Activated CD4-positive, alpha-beta T cell treated with anti-CD3 and anti-CD28 coated beads, Interleukin-2, amount 50 U/mL, for 24 hours (primary cell): Measurements from ENCODE around the gene OSBPL3.
A peak's percentile ranks its signal among the peaks of the same experiment; 100 is the strongest.

Experiments used
- DNase-seq, 2 donors: peaks; one replicate each; pipeline ENCODE4 v3.0.0-alpha.2; 2020; ENCODE audit warnings: low read depth in 1 of 2, low spot score in 1 of 2

OSBPL3 gene

DNA sequence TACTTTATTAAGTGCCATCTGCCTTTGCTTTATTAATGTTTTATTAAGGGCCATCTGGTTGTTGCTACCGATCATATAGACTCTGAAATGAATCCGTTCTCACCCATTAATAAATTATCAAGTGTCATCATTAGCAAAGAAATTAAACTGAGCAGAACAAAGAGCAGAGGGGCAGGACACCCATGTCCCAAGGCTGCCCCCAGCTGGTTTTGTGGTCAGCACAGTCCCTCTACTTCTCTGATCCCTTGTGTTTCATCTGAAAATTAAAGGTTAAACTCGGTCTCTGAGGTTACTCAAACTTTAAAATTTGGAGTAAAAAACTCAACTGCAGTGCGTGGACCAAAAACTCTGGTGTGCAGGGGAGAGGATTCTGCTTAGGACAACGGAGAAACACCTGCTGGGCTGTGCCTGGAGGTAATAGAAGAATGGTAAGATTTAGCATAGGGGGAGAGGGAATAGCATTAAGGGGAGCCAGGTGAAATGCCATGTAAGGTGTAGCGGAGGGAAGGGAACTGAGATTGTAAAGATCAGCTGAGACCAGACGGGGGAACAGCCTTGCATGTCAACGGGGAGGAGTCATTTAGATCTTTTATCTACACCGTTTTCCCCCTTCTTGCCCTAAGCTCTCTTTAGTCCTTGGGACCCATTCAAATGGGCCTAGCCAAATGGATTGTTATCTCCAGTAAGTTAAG, 212.0 kb downstream of the OSBPL3 start:
- no peak for DNase-seq

GRCh38 chr7:24764972-24765744, 214.8 kb downstream of the OSBPL3 start:
- no peak for DNase-seq

DNA sequence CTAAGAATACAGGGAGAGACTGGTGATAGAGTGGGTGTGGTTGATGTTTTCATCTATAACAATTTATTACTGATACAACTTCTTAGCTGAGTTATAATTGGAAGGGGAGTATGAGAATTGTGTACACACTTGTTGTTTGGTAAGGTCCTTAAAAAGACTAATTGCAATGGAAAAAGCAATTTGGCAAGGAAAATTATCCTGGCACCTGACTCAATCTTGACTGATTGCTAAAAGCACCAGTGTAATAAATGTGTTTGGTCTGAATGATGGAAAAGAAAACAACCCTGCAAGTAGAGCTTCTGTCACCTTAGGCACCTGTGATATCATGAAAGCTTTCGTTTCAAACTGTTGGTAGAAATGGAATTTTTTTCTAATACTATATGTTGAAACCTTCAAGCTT, 216.0 kb downstream of the OSBPL3 start:
- DNase-seq: no peak

DNA sequence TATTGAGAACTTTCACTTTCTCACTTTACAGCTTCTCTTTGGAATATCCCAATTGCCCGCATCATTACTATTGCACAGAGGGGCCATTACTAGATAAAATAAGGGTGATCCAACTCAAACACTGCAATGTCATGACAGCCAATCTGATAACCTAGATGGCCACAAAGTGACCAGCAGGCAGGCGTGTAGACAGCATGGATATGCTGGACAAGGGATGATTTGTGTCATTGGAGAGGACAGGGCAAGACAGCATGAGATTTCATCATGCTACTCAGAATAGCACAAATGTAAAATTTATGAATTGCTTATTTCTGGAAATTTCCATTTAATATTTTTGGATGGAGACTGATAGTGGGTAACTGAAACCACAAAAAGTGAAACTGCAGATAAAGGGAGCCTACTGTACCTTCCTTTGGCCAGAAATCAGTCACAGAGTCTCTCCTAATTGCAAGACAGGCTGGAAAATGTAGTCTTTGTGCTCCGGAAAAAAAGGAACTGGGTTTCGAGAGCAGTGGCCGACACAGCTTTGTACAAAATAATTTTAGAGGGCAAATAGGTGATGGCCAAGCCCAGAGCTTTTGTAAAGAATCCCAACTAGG, 216.6 kb downstream of the OSBPL3 start:
- no peak for DNase-seq

GRCh38 chr7:24762771-24763170, 217.2 kb downstream of the OSBPL3 start:
- DNase-seq: no peak

DNA sequence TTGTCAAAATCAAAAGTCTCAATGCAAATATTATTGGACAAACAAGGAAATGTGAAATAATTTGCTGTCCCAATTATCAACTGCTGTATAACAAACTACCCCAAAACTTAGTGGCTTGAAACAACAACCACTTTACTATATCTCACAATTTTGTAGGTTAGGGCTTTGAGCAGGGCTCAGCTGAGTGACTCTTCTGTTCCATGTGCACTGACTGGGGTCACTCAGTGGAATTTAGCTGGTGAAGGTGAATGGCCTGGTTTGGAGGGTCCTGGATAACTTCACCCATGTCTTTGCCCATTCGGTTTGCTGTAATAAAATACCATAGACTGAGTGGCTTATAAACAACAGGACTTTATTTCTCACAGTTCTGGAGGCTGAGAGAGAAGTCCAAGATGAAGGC, 219.0 kb downstream of the OSBPL3 start:
- DNase-seq: no peak

DNA sequence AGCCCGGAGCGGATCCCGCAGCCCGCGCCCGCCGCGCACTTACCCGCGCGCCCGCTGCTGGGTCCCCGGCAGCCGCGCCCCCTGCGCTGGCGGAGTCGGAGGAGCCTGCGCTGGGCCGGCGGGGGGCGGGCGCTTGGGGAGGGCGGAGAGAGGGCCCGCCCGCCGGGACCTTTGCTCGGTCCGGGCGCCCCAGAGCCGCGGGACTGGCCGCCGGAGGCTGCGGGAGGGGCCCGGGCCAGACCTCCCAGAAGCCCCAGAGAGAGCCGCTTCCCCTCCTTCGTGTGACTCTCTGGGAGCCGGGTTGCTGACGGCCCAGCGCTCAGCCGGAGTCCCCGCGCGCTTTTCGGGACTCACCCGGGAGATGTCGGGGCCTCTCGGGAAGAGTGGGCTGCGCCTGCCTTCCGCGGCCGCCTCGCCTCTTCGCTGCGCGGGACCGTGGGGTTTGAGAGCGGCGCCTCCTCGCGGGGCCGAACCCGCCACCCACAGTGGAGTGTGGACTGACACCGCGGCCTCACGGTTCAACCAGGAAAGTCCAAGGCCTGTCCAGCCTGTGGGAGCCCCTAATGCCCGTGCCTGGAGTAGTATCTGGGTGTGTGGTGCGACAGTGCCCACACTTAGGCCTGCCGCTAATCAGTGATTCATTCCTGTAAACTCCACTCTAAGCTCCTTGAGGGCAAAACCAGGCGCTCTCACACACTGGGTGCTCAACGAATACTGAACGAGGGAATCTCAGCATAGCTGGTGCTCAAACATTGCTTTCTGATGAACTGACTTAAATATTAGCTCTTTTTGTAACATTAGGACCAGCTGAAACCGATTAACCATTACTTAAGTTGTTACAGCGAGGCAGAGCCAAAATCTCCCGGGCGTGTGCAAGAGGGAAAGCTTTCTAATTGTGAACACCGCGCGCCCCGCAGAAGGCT, 222.4 kb downstream of the OSBPL3 start, which contains the start of gene GSDME:
GSDME (minus strand) TSS at position 112 of the 923 bp plus-strand sequence. CDS start 7,690 bp downstream, outside the sequence.
- no peak for DNase-seq

GRCh38 chr7:24756545-24757352, 223.2 kb downstream of the OSBPL3 start:
- no peak for DNase-seq

DNA sequence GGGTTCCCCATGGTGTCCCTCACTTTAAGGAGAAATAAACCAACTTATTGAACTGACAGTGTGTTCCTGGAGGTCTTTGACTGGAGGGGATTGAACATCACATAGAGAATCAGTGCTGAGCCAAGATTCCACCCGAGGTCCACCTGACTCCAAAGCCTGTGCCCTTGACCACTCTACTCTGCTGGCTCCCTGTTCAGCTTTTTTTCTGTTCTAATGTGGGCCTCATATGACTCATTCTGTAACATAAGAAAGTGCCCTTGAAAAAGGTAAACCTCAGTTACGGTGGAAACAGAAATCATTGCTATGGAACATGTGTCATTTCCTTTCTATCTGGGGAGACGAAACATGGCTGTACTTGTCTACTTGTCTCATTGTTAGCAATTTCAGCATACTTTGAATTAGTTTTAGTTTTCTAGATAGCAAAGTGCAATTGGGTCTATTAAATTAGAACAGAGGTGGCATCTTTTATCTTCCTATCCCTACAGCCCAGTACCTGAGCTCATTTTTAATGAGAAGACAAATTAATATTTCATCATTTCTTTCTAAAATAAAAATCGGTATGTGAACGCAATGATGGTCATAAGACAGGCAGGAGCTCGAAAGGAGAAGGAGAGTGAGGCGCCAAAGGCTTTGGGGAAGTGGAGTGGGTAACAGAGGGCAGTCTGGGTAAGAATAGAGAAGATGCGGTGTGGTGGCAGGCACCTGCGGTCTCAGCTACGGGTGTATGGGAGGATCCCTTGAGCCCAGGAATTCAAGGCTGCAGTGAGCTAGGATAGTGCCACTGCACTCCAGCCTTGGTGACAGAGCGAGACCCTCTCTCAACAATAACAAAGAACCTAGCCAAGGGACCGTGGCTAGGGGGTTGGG, 224.2 kb downstream of the OSBPL3 start:
- peak in 1 of 2 donors; percentile 20 for DNase-seq

- no peak for DNase-seq
Measured at GRCh38 chr7:24754906-24755506, 225.0 kb downstream of the OSBPL3 start.

DNA sequence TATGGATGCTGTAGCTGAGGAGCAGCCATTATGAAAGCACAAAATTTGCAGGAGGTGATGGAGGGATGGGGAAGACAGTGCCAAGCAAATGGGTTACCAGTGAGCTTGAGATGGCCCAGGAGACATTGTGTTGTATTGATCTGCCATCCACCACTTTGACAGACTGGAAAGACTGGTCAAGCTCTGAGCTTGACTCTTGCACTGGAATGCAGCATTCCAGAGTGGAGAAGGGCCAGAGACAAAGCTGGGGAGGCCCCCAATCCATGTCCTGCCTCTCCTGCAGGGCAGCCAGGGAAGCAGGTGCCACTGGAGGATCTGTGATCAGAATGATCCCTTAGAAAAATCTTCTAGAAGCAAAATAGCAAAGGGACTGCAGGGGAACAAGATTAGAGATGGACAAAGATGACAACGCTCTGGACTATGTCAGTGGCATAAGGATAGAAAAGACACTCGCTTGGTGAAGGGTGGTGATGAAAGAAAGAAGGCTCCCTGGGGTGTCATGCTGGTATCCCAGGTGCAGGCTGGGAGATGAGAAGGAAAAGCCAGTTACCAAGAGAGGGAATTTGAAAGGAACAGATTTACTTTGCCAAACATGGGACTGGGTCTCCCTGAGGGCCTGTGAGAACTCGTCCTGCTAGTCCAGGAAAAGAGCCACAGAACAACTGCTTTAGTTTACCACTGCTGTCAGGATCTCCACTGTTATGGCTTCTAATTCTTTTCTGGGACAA, 227.7 kb downstream of the OSBPL3 start:
- no peak for DNase-seq

DNA sequence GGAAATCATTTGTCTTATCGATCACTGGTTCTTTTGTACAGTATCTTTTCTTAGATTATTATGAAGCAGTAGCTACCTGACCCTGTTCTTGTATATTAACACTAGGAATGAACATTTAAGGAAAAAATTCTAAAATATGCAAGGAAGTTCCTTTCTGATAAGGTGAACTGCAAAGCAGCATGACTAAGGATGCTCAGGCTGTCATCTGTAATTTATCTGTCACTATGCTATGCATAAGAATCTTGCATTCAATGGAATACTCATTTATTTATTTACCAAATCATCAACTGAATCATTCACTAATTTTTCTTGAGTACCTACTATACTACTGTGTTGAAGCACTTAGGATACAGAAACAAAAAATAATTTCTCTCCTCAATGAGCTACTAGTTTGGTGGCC, 228.5 kb downstream of the OSBPL3 start:
- no peak for DNase-seq

- no peak for DNase-seq
Measured at GRCh38 chr7:24750441-24751055, 229.4 kb downstream of the OSBPL3 start.

GRCh38 chr7:24748521-24748920, 231.5 kb downstream of the OSBPL3 start:
- DNase-seq: no peak
